Measurements from ENCODE around the gene PXDN.

The PXDN gene

DNA sequence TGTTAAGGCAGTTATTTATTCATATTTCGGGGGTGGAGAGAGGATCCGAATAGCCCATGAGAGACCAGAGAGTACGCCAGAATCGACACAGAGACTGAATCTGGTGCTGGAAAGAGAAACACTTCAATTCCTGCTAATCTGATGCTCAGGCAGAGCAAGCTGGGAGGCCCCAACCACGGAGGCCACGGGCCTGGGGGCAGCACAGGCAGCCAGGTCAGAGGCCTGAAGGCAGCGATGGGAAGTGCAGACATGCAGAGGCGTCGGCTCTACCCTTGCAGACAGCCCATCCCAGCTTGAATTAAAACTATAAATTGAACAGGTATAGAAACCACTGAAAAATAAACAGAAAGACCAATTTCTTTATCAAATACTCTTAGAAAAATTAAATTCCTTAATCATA, 50.6 kb downstream of the PXDN start:
- Histone ChIP-seq H3K9ac (ENCODE audit: low read length) (no peak overlapping the region), H2AFZ (ENCODE audit: low read length) (no peak overlapping the region), H3K79me2 (ENCODE audit: low read length) (no peaks in the 10 kb centered on the region), H3K27me3 (replicated peaks; ENCODE audit: insufficient read depth, low read length) (no peaks in the 10 kb centered on the region), H4K20me1 (ENCODE audit: insufficient read depth, low read length) (no peaks in the 10 kb centered on the region), H3F3A (ENCODE audit: insufficient read depth, low read length) (no peaks in the 10 kb centered on the region), H3K4me3 (ENCODE audit: low read length) (no peak overlapping the region), H3K36me3 (replicated peaks; ENCODE audit: insufficient read depth, low read length) (no peaks in the 10 kb centered on the region), H3K4me2 (ENCODE audit: low read depth, low read length) (no peak overlapping the region), H3K9me3 (replicated peaks; ENCODE audit: insufficient read depth, low read length) (no peaks in the 10 kb centered on the region), H3K4me1 (ENCODE audit: low read length) (no peaks in the 10 kb centered on the region), H3K27ac (ENCODE audit: low read length) (no peak overlapping the region), H3K9me2 (replicated peaks; ENCODE audit: insufficient read depth, low read length) (no peaks in the 10 kb centered on the region)
- TF ChIP-seq EZH2 (optimal IDR thresholded peaks at IDR 0.05; ENCODE audit: low read depth, low read length) = no peak
- TF ChIP-seq, protein P1, sequence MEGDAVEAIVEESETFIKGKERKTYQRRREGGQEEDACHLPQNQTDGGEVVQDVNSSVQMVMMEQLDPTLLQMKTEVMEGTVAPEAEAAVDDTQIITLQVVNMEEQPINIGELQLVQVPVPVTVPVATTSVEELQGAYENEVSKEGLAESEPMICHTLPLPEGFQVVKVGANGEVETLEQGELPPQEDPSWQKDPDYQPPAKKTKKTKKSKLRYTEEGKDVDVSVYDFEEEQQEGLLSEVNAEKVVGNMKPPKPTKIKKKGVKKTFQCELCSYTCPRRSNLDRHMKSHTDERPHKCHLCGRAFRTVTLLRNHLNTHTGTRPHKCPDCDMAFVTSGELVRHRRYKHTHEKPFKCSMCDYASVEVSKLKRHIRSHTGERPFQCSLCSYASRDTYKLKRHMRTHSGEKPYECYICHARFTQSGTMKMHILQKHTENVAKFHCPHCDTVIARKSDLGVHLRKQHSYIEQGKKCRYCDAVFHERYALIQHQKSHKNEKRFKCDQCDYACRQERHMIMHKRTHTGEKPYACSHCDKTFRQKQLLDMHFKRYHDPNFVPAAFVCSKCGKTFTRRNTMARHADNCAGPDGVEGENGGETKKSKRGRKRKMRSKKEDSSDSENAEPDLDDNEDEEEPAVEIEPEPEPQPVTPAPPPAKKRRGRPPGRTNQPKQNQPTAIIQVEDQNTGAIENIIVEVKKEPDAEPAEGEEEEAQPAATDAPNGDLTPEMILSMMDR (IDR thresholded peaks at IDR 0.05; ENCODE audit: low read length) = no peak
- no peak for TF ChIP-seq EZH2phosphoT487 (IDR thresholded peaks at IDR 0.05; ENCODE audit: low read length)
- no peak for DNase-seq

DNA sequence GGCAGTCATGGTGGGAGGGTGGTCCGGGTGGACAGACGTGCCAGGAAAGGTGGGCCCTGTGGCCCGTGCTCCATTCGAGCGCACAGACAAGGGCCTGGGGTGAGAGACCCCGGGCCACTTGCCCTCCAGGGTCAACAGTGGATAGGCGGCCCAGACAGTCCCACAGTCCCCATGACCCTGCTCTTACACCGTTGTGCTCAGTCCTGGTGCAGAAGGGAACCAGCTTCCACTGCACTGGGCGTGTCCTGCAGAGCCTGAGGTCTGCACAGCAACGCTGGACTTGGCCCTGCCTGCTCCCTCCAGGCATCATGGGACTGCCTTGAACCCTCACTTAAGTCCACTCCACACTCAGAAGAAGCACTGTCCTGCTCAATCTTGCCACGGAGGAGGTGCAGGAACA, 52.0 kb downstream of the PXDN start:
- H3K36me3 ChIP-seq (replicated peaks; ENCODE audit: insufficient read depth, low read length) = no peaks in the 10 kb centered on the region
- no peaks in the 10 kb centered on the region for H4K20me1 ChIP-seq (ENCODE audit: insufficient read depth, low read length)
- H3K4me3 ChIP-seq (ENCODE audit: low read length) = no peak overlapping the region
- no peaks in the 10 kb centered on the region for H3K4me1 ChIP-seq (ENCODE audit: low read length)
- no peaks in the 10 kb centered on the region for H3K79me2 ChIP-seq (ENCODE audit: low read length)
- no peak for DNase-seq
- H3K4me2 ChIP-seq (ENCODE audit: low read depth, low read length) = no peak overlapping the region
- H3K27ac ChIP-seq (ENCODE audit: low read length) = no peak overlapping the region
- H2AFZ ChIP-seq (ENCODE audit: low read length) = no peak overlapping the region
- H3K9ac ChIP-seq (ENCODE audit: low read length) = no peak overlapping the region
- H3K9me3 ChIP-seq (replicated peaks; ENCODE audit: insufficient read depth, low read length) = no peaks in the 10 kb centered on the region
- H3K9me2 ChIP-seq (replicated peaks; ENCODE audit: insufficient read depth, low read length) = no peaks in the 10 kb centered on the region
- no peak for TF ChIP-seq EZH2phosphoT487 (IDR thresholded peaks at IDR 0.05; ENCODE audit: low read length)
- no peak for TF ChIP-seq EZH2 (optimal IDR thresholded peaks at IDR 0.05; ENCODE audit: low read depth, low read length)
- TF ChIP-seq, protein P1 (IDR thresholded peaks at IDR 0.05; ENCODE audit: low read length) = no peak
- H3K27me3 ChIP-seq (replicated peaks; ENCODE audit: insufficient read depth, low read length) = no peaks in the 10 kb centered on the region
- H3F3A ChIP-seq (ENCODE audit: insufficient read depth, low read length) = no peaks in the 10 kb centered on the region

DNA sequence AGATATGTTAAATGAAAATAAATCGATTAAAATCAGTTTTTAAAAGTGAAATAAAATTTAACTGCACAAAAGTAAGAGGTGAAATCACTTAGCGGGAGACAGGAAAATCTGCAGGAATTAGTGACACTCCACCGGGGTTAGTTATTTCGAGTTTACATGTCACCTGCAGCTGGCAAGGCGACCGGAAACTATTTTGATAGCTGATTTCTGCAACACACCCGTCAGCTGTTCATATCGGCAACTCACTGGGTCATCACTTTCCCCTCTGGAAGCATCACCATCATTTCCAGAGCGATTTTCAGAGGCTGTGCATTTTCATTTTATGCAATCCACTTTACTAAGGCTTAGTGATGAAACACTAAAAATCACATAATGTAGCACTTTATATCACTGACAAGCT, 52.9 kb downstream of the PXDN start:
- no peak overlapping the region for H3K9ac ChIP-seq (ENCODE audit: low read length)
- H3K4me1 ChIP-seq (ENCODE audit: low read length) = no peaks in the 10 kb centered on the region
- H2AFZ ChIP-seq (ENCODE audit: low read length) = no peak overlapping the region
- no peak overlapping the region for H3K4me3 ChIP-seq (ENCODE audit: low read length)
- H3F3A ChIP-seq (ENCODE audit: insufficient read depth, low read length) = no peaks in the 10 kb centered on the region
- H3K9me2 ChIP-seq (replicated peaks; ENCODE audit: insufficient read depth, low read length) = no peaks in the 10 kb centered on the region
- no peak for DNase-seq
- no peaks in the 10 kb centered on the region for H3K79me2 ChIP-seq (ENCODE audit: low read length)
- H3K27ac ChIP-seq (ENCODE audit: low read length) = no peak overlapping the region
- H3K9me3 ChIP-seq (replicated peaks; ENCODE audit: insufficient read depth, low read length) = no peaks in the 10 kb centered on the region
- no peak overlapping the region for H3K4me2 ChIP-seq (ENCODE audit: low read depth, low read length)
- no peaks in the 10 kb centered on the region for H3K36me3 ChIP-seq (replicated peaks; ENCODE audit: insufficient read depth, low read length)
- H4K20me1 ChIP-seq (ENCODE audit: insufficient read depth, low read length) = no peaks in the 10 kb centered on the region
- no peaks in the 10 kb centered on the region for H3K27me3 ChIP-seq (replicated peaks; ENCODE audit: insufficient read depth, low read length)
- TF ChIP-seq EZH2 (optimal IDR thresholded peaks at IDR 0.05; ENCODE audit: low read depth, low read length) (no peak), EZH2phosphoT487 (IDR thresholded peaks at IDR 0.05; ENCODE audit: low read length) (no peak)
- TF ChIP-seq, protein P1 (IDR thresholded peaks at IDR 0.05; ENCODE audit: low read length) = no peak

Measured in MM.1S (cell line).